ENCODE results near the gene SRC. TPM values are rescaled to one million over a fixed set of nuclear protein-coding genes. Genes with fewer than 3 reads are reported as not detected.
A peak's percentile ranks its signal among the peaks of the same experiment; 100 is the strongest.

Gene SRC
- polyA plus RNA-seq, 1 donor (not counting 4 experiments of a cell fraction or from before 2014, with no cell fraction given), result 22.8 TPM

DNA sequence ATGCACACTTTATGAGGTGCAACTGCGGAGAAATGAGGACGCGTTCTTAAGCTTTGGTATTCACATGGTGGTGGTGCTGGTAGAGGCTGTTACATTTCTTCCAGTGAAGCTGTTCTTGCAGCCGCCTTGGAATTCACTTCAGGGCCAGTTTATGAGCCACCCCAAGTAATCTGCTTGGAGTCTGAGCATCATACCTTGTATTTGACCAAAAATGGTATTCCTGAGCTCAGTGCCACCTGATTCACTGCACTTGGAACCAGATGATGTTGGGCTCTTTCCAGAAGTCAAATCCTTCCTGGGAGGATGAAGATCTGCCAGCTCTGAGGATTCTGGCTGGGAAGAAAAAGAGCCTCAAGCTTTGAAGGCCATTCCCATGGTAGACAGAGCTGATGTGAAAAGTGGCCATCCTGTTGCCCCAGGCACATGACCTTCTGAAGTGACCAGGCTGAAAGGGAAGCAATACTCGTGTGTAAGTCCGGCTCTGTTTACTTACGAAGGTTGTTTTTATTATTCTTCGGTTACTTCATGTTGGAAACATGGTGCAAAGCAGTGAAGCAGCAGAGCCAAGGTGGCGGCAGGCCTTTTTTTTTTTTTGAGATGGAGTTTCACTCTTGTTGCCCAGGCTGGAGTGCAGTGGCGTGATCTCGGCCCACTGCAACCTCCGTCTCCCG is 48.7 kb upstream of the SRC start:
- Histone ChIP-seq H3K4me1 (ENCODE audit: control insufficient read depth, extremely low read depth, insufficient read depth, low read length) (peaks cover 58% of the 10 kb centered on the region), H3K27me3 (ENCODE audit: control insufficient read depth, extremely low read depth, insufficient read depth, low read length) (no peaks in the 10 kb centered on the region), H3K27ac (ENCODE audit: control insufficient read depth, insufficient read depth, low read length) (peak overlapping the region; percentile 98), H4K20me1 (ENCODE audit: control insufficient read depth, extremely low read depth, insufficient read depth, low read length) (no peaks in the 10 kb centered on the region), H3K9me3 (ENCODE audit: control insufficient read depth, low read depth, low read length) (no peaks in the 10 kb centered on the region), H3K4me3 (ENCODE audit: control insufficient read depth in 2 of 3, extremely low read depth in 1 of 3, insufficient read depth in 2 of 3, low read depth in 1 of 3, low read length in 3 of 3) (peak overlapping the region in 1 of 3 experiments; percentile 37), H3K9ac (ENCODE audit: control insufficient read depth, extremely low read depth, insufficient read depth, low read length) (peak overlapping the region; percentile 10), H3K9me1 (ENCODE audit: control insufficient read depth, extremely low read depth, insufficient read depth, low read length) (peaks cover 6% of the 10 kb centered on the region), H3K36me3 (ENCODE audit: control insufficient read depth in 2 of 2, extremely low read depth in 1 of 2, insufficient read depth in 2 of 2, low read length in 2 of 2) (peaks cover 18 to 32% of the 10 kb centered on the region in 2 experiments), H3K79me2 (ENCODE audit: control insufficient read depth, insufficient read depth, low read length) (peaks cover 46% of the 10 kb centered on the region), H3K4me2 (ENCODE audit: control insufficient read depth, extremely low read depth, insufficient read depth, low read depth, low read length) (peak overlapping the region; percentile 98), H2AFZ (ENCODE audit: control insufficient read depth, low read length) (no peak overlapping the region)
- no peak for TF ChIP-seq EZH2 (IDR thresholded peaks at IDR 0.05; ENCODE audit: low read length)
- TF ChIP-seq, protein P1, sequence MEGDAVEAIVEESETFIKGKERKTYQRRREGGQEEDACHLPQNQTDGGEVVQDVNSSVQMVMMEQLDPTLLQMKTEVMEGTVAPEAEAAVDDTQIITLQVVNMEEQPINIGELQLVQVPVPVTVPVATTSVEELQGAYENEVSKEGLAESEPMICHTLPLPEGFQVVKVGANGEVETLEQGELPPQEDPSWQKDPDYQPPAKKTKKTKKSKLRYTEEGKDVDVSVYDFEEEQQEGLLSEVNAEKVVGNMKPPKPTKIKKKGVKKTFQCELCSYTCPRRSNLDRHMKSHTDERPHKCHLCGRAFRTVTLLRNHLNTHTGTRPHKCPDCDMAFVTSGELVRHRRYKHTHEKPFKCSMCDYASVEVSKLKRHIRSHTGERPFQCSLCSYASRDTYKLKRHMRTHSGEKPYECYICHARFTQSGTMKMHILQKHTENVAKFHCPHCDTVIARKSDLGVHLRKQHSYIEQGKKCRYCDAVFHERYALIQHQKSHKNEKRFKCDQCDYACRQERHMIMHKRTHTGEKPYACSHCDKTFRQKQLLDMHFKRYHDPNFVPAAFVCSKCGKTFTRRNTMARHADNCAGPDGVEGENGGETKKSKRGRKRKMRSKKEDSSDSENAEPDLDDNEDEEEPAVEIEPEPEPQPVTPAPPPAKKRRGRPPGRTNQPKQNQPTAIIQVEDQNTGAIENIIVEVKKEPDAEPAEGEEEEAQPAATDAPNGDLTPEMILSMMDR (optimal IDR thresholded peaks at IDR 0.05 in 1 of 3, IDR thresholded peaks at IDR 0.05 in 1 of 3, conservative IDR thresholded peaks at IDR 0.05 in 1 of 3; ENCODE audit: extremely low read depth in 1 of 3, insufficient read depth in 2 of 3, low read length in 3 of 3), result no peak
- dilution Hi-C loops (cut with MboI; ENCODE audit: extremely low pct_ligation_motif_present, low sequenced_read_pairs), result no loop called here
- FAIRE-seq (no peak), DNase-seq (ENCODE audit: low read depth, low spot score) (no peak)

DNA sequence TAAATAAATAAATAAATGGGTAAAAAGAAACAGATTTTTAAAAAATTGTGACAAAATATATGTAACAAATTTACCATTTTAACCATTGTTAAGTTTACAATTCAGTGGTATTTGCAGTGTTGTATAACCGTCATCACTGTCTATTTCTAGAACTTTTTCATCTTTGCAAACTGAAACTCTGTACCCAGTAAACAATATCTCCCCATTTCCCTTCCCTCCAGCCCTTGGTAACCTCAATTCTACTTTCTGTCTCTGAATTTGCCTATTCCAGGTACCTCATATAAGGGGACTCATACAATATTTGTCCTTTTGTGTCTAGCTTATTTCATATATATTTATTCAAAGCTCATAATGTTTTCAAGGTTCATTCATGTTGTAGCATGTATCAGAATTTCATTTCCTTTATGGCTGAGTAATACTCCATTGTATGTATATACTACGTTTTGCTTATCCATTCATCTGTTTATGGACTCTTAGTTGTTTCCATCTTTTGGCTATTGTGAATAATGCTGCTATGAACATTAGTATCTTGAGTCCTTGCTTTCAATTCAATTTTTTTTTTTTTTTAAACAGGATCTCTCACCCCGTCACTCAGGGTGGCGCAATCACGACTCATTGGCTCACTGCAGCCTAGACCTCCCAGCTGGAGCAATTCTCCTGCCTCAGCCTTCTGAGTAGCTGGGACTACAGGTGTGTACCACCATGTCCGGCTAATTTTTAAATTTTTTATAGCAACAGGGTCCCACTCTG is 47.6 kb upstream of the SRC start:
- peaks cover 18 to 28% of the 10 kb centered on the region in 2 experiments for H3K36me3 ChIP-seq (ENCODE audit: control insufficient read depth in 2 of 2, extremely low read depth in 1 of 2, insufficient read depth in 2 of 2, low read length in 2 of 2)
- H3K79me2 ChIP-seq (ENCODE audit: control insufficient read depth, insufficient read depth, low read length), result peaks cover 35% of the 10 kb centered on the region
- H3K4me1 ChIP-seq (ENCODE audit: control insufficient read depth, extremely low read depth, insufficient read depth, low read length), result peaks cover 54% of the 10 kb centered on the region
- no peak for FAIRE-seq
- no peak overlapping the region for H2AFZ ChIP-seq (ENCODE audit: control insufficient read depth, low read length)
- H3K27me3 ChIP-seq (ENCODE audit: control insufficient read depth, extremely low read depth, insufficient read depth, low read length), result no peaks in the 10 kb centered on the region
- H3K9me1 ChIP-seq (ENCODE audit: control insufficient read depth, extremely low read depth, insufficient read depth, low read length), result peaks cover 6% of the 10 kb centered on the region
- no peaks in the 10 kb centered on the region for H4K20me1 ChIP-seq (ENCODE audit: control insufficient read depth, extremely low read depth, insufficient read depth, low read length)
- dilution Hi-C loops (cut with MboI; ENCODE audit: extremely low pct_ligation_motif_present, low sequenced_read_pairs), result no loop called here
- DNase-seq (ENCODE audit: low read depth, low spot score), result no peak
- peak overlapping the region; percentile 70 for H3K27ac ChIP-seq (ENCODE audit: control insufficient read depth, insufficient read depth, low read length)
- peak overlapping the region; percentile 20 for H3K9ac ChIP-seq (ENCODE audit: control insufficient read depth, extremely low read depth, insufficient read depth, low read length)
- H3K9me3 ChIP-seq (ENCODE audit: control insufficient read depth, low read depth, low read length), result no peaks in the 10 kb centered on the region
- TF ChIP-seq, protein P1 (optimal IDR thresholded peaks at IDR 0.05 in 1 of 3, IDR thresholded peaks at IDR 0.05 in 1 of 3, conservative IDR thresholded peaks at IDR 0.05 in 1 of 3; ENCODE audit: extremely low read depth in 1 of 3, insufficient read depth in 2 of 3, low read length in 3 of 3), result no peak
- TF ChIP-seq EZH2 (IDR thresholded peaks at IDR 0.05; ENCODE audit: low read length), result no peak
- peak overlapping the region; percentile 57 for H3K4me2 ChIP-seq (ENCODE audit: control insufficient read depth, extremely low read depth, insufficient read depth, low read depth, low read length)
- no peak overlapping the region for H3K4me3 ChIP-seq (ENCODE audit: control insufficient read depth in 2 of 3, extremely low read depth in 1 of 3, insufficient read depth in 2 of 3, low read depth in 1 of 3, low read length in 3 of 3)
